ENCODE measurements around the gene ARFGAP1.

Gene ARFGAP1

DNA sequence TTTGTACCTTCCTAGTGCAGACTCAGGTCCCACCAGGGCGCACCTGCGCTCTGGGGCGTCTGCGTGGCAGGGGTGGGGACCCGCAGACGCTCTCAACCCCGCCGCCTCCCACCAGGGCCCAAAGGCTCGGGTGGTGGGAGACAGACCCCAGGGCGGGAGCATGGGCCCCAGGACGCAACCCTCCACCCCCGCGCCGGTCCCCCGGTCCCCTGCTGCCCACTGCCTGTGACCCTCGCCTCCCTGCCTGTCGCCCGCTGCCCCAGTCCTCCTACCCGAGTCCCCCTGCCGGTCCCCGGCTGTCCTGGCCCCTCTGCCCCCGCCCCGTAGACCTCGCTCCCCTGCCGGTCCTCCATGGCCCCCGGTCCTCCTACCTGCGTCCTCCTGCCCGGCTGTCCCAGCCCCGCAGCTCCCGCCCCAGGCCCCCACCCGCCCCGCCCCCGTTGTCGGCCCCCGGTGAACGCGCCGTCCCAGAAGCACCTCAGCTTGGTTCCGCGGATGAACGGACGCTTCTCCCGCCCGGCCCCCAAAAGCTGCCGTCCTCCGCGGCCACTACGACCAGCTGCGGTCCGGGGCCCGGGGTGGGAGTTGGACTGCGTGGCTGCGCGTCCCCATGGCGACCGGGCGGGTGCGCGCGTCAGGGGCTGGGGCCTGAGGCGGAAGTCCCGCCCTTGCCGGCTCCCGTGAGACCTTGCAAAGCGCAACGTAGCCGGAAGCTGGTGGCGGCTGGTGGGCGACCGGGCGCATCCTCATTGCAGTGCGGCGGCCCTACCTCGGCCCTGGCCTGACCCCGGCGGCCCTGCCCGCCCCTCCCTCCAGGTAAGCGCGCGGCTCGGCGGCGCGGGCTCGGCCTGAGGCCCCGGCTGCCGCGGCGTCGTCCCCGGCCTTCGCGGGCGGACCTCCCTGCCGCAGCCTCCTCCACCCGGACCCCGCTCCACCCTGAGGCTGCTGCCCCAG lies at the start of gene ARFGAP1:
TSS of gene ARFGAP1 (plus strand) at position 709 of the 954 bp plus-strand sequence. CDS start 2,768 bp downstream, outside the sequence.
- DNase-seq = peak; percentile 86

DNA sequence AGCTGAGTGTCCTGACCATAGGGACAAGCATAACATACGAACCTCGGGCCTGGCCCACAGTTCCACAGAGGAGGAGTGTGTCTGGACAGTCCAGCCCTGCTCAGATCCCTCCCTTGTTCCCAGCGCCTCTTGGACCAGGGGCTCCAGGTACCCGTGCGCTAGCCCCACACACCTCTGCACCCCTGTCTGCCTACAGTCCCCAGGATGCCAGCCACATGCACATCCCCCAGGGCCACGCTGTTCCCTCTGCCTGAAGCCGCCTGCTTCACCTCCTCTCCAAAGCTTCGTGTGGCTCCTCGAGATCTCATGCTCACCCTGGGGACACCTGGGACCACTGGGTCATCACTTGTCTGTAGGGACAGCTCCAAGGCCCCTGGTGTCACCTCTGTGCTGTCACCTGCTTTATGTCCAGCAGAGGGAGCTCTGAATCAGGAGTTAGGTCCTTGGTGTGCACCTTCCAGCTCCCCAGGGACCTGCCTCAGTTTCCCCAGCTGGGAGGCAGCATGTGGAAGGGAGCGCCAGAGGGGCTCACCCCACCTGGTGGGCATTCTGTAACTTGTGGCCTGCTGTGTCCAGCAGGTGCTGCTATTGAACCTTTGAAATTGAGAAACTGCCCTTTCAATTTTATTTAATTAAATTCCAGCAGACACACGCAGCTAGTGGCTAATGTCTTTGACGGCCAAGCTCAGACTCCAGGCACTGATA lies 49.3 kb upstream of the ARFGAP1 start:
- DNase-seq = peak; percentile 41

DNA sequence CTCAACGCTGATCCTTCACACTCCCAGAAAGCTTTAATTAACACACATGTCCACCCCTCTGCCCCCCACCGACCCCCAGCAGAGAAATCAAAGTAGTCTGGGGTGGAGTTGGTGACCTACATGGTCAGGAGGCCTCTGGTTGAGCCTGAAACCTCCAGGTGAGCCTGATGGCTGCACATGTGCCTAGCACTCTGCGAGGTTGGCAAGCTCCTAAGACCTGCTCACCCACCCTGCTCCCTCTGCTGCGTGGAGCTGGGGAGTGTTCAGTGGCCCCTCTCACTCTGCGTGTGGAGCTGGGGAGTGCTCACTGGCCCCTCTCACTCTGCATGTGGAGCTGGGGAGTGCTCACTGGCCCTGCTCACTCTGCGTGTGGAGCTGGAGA lies 48.8 kb upstream of the ARFGAP1 start:
- no peak for DNase-seq

DNA sequence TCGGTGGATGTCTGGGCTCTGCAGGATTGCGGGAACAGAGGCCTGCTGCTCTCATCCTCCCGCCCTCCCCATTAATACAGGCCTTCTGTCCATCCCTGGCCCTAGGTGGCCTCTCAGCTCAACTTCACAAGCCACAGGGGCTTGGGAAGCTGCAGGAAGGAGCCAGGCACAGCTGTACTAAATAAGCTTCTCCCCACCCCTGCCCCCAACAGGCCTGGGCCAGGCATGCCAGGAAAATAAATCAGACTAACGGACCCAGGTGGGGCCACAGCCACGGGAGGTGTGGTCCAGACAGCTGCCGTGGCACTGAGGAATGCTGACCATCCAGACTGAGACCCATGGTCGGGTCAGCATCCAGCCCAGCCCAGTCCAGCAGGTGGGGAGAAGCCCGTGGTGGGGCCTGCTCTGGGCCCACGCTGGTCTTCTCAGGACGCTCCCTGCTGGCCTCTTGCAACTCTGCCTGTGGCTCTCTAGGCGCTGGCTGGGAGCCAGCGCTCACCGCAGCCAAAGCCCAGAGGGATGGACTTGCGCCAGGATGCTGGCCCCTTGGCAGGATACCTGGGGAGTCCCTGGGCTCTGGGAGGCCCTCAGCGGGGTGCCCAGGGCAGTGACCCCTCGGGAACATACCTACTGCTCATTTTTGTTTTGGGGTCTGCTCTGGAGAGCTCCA lies 48.1 kb upstream of the ARFGAP1 start:
- peak; percentile 60 for DNase-seq

DNA sequence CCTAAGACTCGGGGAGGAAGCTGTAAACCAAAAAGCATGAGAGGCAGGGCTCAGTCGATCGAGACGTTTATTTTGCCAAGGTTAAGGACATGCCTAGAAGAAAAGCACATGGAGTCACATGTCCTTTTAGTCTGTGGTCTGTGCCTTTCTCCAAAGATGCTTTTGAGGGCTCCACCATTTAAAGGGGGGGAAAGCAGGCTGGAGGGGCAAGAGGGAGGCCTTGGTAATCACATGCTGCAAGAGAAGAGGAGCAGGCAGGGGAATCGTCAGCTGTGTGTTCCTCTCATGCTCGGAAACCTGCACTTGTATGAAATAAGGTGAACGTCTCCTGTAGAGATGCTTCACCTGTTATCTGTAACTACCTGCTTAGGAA lies 47.5 kb upstream of the ARFGAP1 start:
- no peak for DNase-seq

DNA sequence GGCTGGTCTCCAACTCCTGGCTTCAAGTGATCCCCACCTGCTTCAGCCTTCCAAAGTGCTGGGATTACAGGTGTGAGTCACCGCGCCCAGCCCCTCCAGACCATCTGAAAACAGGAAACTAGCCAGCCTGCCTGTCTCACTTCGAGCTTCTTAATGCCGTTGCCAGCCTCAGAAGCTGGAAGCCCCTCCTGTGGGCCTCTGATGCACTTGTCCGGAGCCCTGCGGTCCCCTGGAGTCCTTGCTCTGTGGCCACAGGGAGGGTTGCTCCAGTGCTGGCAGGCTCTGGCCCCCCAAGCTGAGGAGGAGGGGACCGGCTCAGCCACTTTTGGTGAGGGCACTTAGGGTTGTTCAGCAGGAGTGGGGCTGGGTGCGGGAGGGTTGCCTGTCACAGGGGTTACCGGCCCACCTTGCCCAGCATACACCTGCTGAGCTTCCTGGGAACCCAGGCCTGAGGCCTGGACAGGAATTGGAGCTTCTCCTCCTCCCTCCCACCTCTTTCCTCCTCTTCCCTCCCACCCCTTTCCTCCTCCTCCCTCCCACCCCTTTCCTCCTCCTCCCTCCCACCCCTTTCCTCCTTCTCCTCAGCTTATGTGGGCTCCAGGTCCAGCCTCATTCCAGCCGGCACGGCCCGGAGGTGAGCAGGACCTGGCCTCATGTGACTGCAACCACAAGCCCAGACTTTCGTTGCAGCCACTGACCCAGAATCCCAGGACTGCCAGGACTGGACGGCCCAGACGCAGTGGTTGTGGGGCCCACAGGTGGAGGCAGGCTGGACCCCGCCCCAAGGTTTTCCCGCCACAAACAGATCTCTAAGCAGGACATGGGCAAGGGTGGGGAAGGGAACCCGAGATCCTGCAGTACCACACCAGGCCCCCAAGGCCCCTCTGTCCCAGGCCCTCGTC lies 46.3 kb upstream of the ARFGAP1 start:
- DNase-seq = no peak

DNA sequence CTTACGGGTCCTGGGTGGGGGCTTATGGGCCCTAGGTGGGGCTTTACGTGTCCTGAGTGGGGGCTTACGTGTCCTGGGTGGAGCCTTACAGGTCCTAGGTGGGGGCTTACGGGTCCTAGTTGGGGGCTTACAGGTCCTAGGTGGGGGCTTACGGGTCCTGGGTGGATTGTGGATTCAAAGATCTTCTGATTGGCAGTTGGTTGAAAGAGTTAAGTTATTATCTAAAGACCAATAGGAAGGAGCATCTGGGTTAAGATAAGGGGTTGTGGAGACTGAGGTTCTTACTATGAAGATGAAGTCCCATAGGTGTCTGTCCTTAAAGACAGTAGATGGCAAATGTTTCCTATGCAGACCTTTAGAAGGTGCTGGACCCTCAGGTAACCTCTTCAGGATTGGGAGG lies 45.4 kb upstream of the ARFGAP1 start:
- DNase-seq = no peak

DNA sequence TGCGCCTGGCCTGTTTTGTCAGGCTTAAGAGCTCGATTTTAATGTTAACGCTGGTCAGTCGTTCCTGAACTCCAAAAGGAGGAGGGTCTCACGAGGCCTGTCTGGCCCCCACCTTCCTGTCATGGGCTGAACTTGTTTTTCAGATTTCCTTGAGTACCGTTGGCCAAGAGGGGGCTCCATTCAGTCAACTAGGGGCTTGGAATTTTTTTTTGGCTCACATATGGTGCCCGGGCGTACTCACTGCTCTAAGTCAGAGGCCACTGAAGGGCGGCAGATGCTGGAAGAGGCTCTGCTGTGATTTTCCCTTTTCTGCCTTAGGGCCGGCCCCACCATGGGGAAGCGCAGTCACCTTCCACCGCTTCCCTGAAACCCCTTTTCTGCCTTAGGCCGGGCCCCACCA lies 43.8 kb upstream of the ARFGAP1 start:
- no peak for DNase-seq

DNA sequence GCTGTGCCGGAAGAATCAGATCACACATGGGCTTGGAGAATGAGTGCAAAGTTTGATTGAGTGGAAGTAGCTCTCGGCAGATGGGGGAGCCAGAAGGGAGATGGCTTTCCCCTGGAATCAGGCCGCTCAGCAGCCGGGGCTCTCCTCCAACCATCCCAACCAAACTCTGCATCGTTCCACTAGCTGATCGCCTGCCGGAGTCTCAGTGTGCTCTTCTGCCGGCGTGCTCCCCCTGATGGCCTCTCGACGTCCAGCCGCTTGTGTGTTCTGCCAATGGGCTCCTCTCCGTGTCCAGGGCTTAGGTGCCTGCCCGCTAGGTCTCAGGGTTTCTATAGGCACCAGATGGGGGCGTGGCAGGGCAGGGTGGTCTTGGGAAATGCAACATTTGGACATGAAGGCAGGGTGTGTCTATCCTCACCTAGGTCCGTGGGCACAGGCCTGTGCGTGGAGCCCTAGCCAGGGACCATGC lies 41.8 kb upstream of the ARFGAP1 start:
- peak; percentile 64 for DNase-seq

DNA sequence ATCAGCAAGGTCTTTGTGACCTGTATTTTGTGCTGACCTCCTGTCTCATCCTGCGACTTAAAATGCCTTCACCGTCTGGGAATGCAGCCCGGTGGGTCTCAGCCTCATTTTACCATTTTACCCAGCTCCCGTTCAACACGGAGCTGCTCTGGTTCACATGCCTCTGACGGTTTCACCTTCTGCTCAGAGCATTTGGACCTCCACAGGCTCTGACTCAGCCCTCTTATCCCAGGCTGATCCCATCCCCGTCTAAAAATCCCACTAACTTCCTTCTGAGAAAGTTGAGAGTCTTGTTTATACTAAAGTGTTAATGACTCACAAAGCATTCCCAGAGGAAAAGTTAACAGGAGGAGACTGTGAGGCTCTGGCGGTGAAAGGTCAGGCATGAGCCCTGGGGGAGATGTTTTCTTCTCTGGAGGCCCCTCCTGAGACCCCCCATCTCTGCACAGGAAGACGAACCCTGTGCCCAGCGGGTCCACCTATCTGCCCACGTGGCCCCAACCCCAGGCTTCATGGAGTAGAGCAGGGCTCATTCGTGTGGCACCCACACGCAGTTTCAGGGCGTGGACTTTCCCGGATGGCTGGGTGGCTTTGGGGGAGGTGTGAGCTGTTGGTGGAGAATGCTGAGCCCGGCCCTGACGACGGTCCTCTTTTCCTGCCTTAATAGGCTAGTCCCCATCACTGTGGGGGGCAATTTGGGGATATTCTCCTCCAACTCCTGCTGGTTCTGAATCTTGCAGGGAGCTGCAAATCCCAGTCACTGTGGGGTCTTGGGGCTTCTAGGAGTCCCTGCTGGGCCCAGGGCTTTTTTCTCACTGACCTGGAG lies 40.2 kb upstream of the ARFGAP1 start:
- peak; percentile 92 for DNase-seq

DNA sequence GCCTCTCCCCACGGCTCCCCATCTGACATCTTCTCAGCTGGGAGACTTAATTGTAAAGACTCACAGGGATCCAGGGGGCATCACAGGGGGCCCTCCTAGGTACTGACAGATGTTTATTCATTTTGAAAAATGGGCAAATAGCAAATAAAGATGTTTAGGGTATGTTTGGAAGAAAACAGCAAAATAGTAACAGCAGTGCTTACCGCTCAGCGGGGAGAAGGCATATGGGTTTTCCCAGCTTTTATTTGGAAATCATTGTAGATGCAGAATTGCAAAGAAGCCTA lies 39.6 kb upstream of the ARFGAP1 start:
- no peak for DNase-seq

DNA sequence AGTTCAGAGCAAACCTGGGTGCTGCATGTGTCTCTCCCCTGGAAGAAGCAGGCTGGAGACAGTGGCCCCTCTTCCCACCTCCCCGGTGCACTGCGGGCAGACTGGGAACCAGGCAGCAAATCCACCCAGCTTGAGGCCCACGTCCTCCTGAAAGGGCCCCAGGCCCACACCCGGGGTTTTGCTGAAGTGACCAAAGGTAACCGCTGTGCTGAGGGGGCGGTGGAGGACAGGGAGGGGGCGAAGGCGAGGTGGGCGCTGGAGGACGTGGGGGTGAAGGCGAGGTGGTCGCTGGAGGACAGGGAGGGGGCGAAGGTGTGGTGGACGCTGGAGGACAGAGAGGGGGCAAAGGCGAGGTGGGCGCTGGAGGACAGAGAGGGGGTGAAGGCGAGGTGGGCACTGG lies 38.7 kb upstream of the ARFGAP1 start:
- DNase-seq = no peak

DNA sequence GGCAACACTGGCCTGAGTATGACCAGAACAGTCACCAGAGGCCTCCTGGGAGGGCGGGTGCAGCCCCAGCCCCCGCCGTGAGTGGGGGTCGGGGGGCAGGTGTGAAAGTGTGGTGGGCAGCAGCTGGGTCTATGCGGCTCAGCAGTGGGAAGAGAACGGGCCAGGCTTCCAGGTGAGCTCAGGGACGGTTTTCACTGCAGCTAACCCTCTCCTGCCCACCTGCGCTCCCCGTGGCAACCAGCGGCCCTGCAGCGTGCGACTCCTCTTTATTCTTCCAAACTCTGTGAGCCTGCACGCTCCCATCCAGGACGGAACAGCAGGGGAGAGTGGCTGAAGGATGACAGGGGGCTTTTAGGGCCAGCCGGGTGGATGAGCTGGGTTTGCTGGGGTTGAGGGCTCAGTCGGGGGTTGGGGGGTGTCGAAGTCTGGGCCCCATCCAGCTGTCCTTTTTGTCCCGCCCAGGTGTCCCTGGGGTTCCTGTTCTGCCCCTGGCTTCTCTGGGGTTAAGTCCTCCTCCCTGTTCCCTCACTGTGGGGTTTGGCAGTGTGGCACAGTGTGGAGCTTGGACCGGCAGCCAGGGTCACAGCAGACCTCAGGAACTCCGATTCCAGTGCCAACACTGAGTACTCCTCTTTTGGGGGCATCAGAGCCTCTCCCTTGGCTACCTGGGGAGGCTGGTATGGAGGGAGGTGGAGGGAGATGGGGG lies 37.8 kb upstream of the ARFGAP1 start:
- DNase-seq = no peak

DNA sequence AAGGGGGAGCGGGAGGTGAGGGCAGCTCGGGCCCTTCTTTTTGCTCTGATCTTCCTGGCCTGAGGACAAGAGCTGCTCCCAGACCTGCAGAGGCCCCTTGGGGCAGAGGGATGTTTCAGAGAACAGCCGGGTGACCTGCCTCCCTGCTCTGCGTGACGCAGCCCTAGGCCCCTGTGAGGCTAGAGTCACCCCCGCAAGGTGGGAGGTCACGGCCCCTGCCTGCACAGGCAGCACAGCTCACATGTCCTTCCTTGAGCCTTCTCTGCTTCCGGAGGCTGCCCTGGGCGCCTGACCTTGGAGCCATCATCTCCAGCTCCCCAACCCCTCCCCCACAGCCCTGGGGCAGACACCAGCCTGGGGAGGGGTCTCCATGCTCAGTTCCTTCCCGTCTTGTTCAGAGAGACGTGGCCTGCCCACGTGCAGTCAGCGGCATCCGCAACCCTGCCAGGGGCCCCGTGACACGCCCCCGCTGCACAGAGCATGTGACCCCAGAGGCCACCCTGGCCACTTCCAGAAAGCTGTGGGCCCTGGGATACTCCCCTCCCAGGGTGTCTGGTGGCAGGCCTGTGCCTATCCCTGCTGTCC lies 37.1 kb upstream of the ARFGAP1 start, which contains the start of gene BIRC7:
TSS of gene BIRC7 (plus strand) at position 507 of the 585 bp plus-strand sequence. CDS start 192 bp downstream, outside the sequence.
- DNase-seq = no peak

DNA sequence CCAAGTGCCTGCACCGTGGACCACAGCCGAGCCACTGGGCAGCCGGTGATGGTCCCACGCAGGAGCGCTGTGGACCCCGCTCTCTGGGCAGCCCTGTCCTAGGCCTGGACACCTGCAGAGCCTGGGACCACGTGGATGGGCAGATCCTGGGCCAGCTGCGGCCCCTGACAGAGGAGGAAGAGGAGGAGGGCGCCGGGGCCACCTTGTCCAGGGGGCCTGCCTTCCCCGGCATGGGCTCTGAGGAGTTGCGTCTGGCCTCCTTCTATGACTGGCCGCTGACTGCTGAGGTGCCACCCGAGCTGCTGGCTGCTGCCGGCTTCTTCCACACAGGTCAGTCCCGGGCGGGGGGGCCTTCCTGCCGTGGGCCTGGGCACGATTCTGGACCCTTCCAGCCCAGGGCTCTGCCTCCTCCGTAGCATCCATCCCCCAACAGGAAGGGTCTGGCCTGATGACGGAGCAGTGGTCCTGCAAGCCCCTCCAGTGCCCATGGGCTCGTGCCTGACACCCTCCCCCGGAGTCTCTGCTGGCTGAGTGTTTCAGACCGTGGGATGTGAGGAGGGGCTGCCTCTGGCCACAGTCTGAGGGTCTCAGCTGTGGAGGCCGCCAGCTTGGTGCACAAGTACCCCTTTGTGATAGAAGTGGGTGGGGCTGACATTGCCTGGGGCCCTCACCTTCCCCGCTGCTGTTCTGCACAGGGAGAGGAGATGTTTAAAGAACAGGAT lies 36.3 kb upstream of the ARFGAP1 start:
- no peak for DNase-seq

DNA sequence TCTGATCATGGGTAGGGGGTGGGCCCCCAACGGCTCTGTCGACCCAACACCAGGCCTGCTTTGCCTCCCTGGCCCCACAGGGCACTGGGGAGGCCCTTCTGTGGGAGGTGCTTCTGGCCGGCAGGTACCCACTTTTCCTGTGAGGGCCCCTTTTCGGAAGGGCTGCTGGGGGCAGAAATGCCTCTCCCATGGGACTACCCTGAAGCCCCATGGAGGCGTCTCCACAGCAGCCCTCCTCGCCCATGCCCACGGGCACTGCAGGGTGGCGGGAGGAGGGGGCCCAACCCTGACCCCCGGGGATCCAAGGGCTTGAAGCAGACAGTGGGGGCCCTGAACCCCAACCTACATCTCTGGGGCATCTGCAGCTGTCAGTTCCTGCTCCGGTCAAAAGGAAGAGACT lies 34.6 kb upstream of the ARFGAP1 start:
- no peak for DNase-seq

DNA sequence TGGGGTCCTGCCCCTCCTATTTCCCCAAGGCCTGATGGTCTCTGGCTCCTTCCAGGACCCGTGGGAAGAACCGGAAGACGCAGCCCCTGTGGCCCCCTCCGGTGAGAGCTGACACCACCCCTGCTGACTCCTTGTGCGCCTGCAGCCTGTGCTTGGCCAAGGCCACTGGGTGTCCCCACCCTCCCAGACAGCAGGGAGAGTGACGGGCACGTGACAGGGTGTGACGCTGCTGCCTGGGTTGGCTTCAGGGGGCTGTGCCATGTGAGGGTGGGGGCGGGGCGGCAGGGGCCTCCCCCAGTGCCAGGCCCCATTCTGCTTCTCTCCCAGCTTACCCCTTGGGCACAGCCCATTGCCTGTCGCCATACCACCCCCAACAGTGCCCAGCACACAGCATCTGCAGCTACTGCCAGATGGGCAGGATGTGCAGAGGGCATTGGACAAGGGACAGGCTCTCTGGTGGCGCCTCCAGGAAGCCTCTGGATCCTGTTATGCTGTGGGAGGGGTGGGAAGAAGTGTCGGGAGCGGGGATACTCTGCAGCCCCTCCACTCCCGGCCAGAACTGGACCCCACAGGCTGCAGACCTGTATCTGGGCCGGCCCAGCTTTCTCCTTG lies 34.0 kb upstream of the ARFGAP1 start:
- DNase-seq = no peak

DNA sequence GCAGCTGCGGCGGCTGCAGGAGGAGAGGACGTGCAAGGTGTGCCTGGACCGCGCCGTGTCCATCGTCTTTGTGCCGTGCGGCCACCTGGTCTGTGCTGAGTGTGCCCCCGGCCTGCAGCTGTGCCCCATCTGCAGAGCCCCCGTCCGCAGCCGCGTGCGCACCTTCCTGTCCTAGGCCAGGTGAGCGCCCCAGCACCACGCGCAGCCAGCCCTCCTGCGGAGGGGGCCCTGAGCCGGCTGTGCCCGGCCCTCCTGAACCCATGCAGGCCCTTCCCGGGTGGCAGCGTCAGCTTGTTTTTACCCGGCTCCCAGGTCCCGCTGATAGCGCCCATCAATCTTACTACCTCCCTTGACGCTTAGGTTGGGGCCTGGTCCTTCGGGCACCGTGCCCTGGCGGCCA lies 33.2 kb upstream of the ARFGAP1 start:
- DNase-seq = no peak

DNA sequence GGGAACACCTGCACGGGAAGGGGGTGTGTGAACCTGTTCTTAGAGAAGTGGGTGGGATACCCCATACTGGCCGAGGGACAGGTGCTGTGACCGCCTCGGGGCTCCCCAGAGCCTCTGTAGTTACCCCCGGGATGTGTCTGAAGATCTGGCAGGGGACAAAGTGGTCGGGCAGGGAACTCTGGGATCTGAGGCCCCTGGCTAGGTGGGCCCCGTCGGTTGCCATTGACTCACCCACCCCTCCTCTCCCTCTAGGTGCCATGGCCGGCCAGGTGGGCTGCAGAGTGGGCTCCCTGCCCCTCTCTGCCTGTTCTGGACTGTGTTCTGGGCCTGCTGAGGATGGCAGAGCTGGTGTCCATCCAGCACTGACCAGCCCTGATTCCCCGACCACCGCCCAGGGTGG lies 32.6 kb upstream of the ARFGAP1 start:
- no peak for DNase-seq

Measured in EL (cell line).